GM12878 (cell line): ENCODE results near the gene SUB1. TPM values are rescaled to one million over a fixed set of nuclear protein-coding genes. Genes with fewer than 3 reads are reported as not detected.

ENCODE experiments used
- ATF3 ChIP-seq: IDR thresholded peaks from 2 replicates; pipeline ENCODE4 v1.6.1; 2011; ENCODE audit warnings: low read depth, mild to moderate bottlenecking, low read length, moderate library complexity, borderline replicate concordance; ENCODE audit errors: extremely low read depth
- BCL11A ChIP-seq: IDR thresholded peaks from 2 replicates; pipeline ENCODE4 v1.6.1; 2011; ENCODE audit warnings: low read depth, low read length
- BMI1 ChIP-seq: fragments of 450-650 bp; IDR thresholded peaks from 2 replicates; pipeline ENCODE4 v1.6.1; 2016; ENCODE audit warnings: mild to moderate bottlenecking, moderate library complexity, borderline replicate concordance
- BRCA1 ChIP-seq: IDR thresholded peaks from 2 replicates; pipeline ENCODE4 v1.6.1; 2011; ENCODE audit warnings: low read depth, low read length, improper control_type of control experiment
- CBFB ChIP-seq: IDR thresholded peaks from 2 replicates; pipeline ENCODE4 v1.6.1; 2016; ENCODE audit warnings: antibody characterized with exemption, low read depth
- CHD4 ChIP-seq: fragments of 200-600 bp; sonication (generic); IDR thresholded peaks from 2 replicates; pipeline ENCODE4 v1.6.1; 2016; ENCODE audit warnings: mild to moderate bottlenecking
- ESRRA ChIP-seq: IDR thresholded peaks from 2 replicates; pipeline ENCODE4 v1.6.1; 2012; ENCODE audit warnings: mild to moderate bottlenecking, low read length, improper control_type of control experiment
- FOS ChIP-seq: IDR thresholded peaks from 3 replicates; pipeline ENCODE4 v1.6.1; 2011; ENCODE audit warnings: borderline replicate concordance; ENCODE audit not compliant: insufficient read length; ENCODE audit errors: extremely low read depth
- IRF3 ChIP-seq: fragments of 450-650 bp; IDR thresholded peaks from 2 replicates; pipeline ENCODE4 v1.6.1; 2014; ENCODE audit warnings: mild to moderate bottlenecking
- IRF4 ChIP-seq: IDR thresholded peaks from 2 replicates; pipeline ENCODE4 v1.6.1; 2011; ENCODE audit warnings: low read depth, low read length
- KAT2A ChIP-seq: conservative IDR thresholded peaks from 2 replicates; pipeline ENCODE4 v1.6.1; 2011; ENCODE audit warnings: low read depth, low read length; ENCODE audit not compliant: control insufficient read depth
- KDM1A ChIP-seq: fragments of 200-600 bp; sonication (generic); IDR thresholded peaks from 2 replicates; pipeline ENCODE4 v1.6.1; 2016; ENCODE audit warnings: borderline replicate concordance
- MAX ChIP-seq: IDR thresholded peaks from 2 replicates; pipeline ENCODE4 v1.6.1; 2012; ENCODE audit warnings: low read depth, low read length, improper control_type of control experiment
- MTA3 ChIP-seq: IDR thresholded peaks from 2 replicates; pipeline ENCODE4 v1.6.1; 2012; ENCODE audit warnings: low read length, inconsistent platforms, borderline replicate concordance
- NFYA ChIP-seq: IDR thresholded peaks from 2 replicates; pipeline ENCODE4 v1.6.1; 2011; ENCODE audit warnings: low read depth, mild to moderate bottlenecking, low read length, improper control_type of control experiment, borderline replicate concordance
- PAX8 ChIP-seq: fragments of 450-650 bp; IDR thresholded peaks from 2 replicates; pipeline ENCODE4 v1.6.1; 2017; ENCODE audit warnings: mild to moderate bottlenecking, moderate library complexity
- POLR2AphosphoS2 ChIP-seq: IDR thresholded peaks from 2 replicates; pipeline ENCODE4 v1.6.1; 2011; ENCODE audit warnings: low read depth, mild to moderate bottlenecking, low read length, improper control_type of control experiment, moderate library complexity
- RB1 ChIP-seq: fragments of 450-650 bp; formaldehyde crosslinking; IDR thresholded peaks from 2 replicates; pipeline ENCODE4 v1.6.1; 2017; ENCODE audit warnings: mild to moderate bottlenecking, borderline replicate concordance
- RELB ChIP-seq: fragments of 450-650 bp; IDR thresholded peaks from 2 replicates; pipeline ENCODE4 v1.6.1; 2017; ENCODE audit warnings: low read depth, mild to moderate bottlenecking, moderate library complexity
- SIN3A ChIP-seq: IDR thresholded peaks from 2 replicates; pipeline ENCODE4 v1.6.1; 2012; ENCODE audit warnings: low read depth, low read length, improper control_type of control experiment
- SMC3 ChIP-seq: IDR thresholded peaks from 2 replicates; pipeline ENCODE4 v1.6.1; 2011; ENCODE audit warnings: low read length, improper control_type of control experiment, borderline replicate concordance
- STAT3 ChIP-seq: IDR thresholded peaks from 2 replicates; pipeline ENCODE4 v1.6.1; 2011; ENCODE audit warnings: low read depth, low read length, improper control_type of control experiment
- USF1 ChIP-seq: IDR thresholded peaks from 2 replicates; pipeline ENCODE4 v1.6.1; 2011; ENCODE audit warnings: borderline replicate concordance, low read depth, mild to moderate bottlenecking, moderate library complexity, mixed read lengths, low read length; ENCODE audit not compliant: insufficient read depth; ENCODE audit errors: extremely low read length
- ZBTB33 ChIP-seq: fragments of 450-650 bp; IDR thresholded peaks from 2 replicates; pipeline ENCODE4 v1.6.1; 2017; ENCODE audit warnings: mild to moderate bottlenecking
- ZNF384 ChIP-seq: IDR thresholded peaks from 2 replicates; pipeline ENCODE4 v1.6.1; 2012; ENCODE audit warnings: low read depth, mild to moderate bottlenecking, low read length, improper control_type of control experiment, borderline replicate concordance
- polyA plus RNA-seq, 11 experiments: library from polyadenylated mRNA; depleted of rRNA in 4 of 11; unstranded in 6 of 11; stranded (reverse) in 5 of 11; fragments of >200 nt; fragmentation: Nextera tagmentation in 4 of 11; fragmentation: Illumina TruSeq in 1 of 11; extraction: Ambion mirVana in 4 of 11; extraction: Trizol in 1 of 11; gene quantifications; 1 replicate in 1 of 11; 2 replicates in 10 of 11; pipeline versions ENCODE4 v1.2.1 to v1.2.3, GENCODE V29; 2011 to 2016; ENCODE audit warnings: inconsistent platforms in 2 of 11, missing spikeins in 2 of 11, low read depth in 1 of 11
- total RNA-seq, 4 experiments: library from RNA; depleted of rRNA in 3 of 4; stranded (reverse); fragments of >200 nt in 3 of 4; fragmentation: Illumina TruSeq in 1 of 4; extraction: Trizol in 1 of 4; gene quantifications; 2 replicates each; pipeline versions ENCODE4 v1.2.1 to v1.2.3, GENCODE V29; 2013 to 2021

Gene SUB1
- total and polyA plus RNA-seq, 10 of the 15 experiments (the other 5 are each of a cell fraction or from before 2014, with no cell fraction given) = 468 to 2,785 (median 1,145) TPM

GRCh38 chr5:32542216-32543059 lies 42.9 kb upstream of the SUB1 start (continued):
- TF ChIP-seq STAT3 (peak; percentile 95), ZBTB33 (peak; percentile 70; the same call in 1 of the 2 replicates), SIN3A (no peak), MAX (no peak), CBFB (peak; percentile 92), ATF3 (no peak), MTA3 (peak; percentile 96), SMC3 (no peak; the same call in 1 of the 2 replicates), FOS (no peak), ESRRA (no peak), CHD4 (no peak), USF1 (no peak), ZNF384 (no peak), KAT2A (no peak), RELB (peak; percentile 99), KDM1A (no peak), NFYA (no peak), IRF3 (no peak), POLR2AphosphoS2 (no peak), PAX8 (peak; percentile 81; the same call in 1 of the 2 replicates), BMI1 (peak; percentile 86), RB1 (no peak), BRCA1 (no peak), BCL11A (peak; percentile 90), IRF4 (peak; percentile 98)
